DND-41 (cell line): ENCODE data around the gene ZNF22.

Experiments used
- EZH2 ChIP-seq: IDR thresholded peaks from 3 replicates; pipeline ENCODE4 v1.6.1; 2012; ENCODE audit warnings: borderline replicate concordance, low read depth, mild to moderate bottlenecking, moderate library complexity, low read length, inconsistent platforms; ENCODE audit not compliant: severe bottlenecking
- TF ChIP-seq, protein P1 (sequence below): IDR thresholded peaks from 2 replicates; pipeline ENCODE4 v1.5.1; 2012; ENCODE audit warnings: borderline replicate concordance, low read length, moderate library complexity, mild to moderate bottlenecking; ENCODE audit not compliant: poor library complexity, severe bottlenecking; ENCODE audit errors: extremely low read depth

DNA sequence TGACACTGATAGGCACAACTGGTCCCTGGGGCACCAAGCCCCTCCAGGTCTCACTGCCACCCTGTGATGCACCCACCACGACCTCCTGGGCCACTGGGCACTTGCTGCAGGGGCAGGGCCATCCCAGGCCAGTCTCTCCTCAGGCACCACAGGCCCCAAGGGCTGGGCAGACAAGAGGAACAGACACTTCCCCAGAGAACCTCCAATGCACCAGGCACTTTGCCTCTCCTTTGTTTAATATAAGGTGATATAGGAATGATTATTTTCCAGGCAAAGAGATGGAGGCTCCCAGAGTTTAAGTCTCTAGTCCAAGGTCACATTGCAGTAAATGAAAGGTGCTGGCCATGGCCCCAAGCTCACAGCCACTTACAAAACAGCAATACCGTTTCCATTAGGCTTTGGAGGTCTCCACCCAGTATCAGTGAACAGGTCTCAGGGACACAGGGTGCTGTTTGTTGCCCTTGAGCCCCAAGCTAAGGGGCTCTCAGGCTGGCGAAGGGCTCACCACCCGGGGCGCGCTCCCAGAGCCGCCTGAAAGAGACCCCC lies 26.6 kb upstream of the ZNF22 start:
- TF ChIP-seq, protein P1, sequence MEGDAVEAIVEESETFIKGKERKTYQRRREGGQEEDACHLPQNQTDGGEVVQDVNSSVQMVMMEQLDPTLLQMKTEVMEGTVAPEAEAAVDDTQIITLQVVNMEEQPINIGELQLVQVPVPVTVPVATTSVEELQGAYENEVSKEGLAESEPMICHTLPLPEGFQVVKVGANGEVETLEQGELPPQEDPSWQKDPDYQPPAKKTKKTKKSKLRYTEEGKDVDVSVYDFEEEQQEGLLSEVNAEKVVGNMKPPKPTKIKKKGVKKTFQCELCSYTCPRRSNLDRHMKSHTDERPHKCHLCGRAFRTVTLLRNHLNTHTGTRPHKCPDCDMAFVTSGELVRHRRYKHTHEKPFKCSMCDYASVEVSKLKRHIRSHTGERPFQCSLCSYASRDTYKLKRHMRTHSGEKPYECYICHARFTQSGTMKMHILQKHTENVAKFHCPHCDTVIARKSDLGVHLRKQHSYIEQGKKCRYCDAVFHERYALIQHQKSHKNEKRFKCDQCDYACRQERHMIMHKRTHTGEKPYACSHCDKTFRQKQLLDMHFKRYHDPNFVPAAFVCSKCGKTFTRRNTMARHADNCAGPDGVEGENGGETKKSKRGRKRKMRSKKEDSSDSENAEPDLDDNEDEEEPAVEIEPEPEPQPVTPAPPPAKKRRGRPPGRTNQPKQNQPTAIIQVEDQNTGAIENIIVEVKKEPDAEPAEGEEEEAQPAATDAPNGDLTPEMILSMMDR, result no peak
- no peak for TF ChIP-seq EZH2
